ENCODE data around the gene TENM3. TPM values are rescaled to one million over a fixed set of nuclear protein-coding genes. Genes with fewer than 3 reads are reported as not detected.

TENM3 gene
- total RNA-seq, 4 donors from 2014 or later: 19.7 to 47.2 (median 33.0) TPM

DNA sequence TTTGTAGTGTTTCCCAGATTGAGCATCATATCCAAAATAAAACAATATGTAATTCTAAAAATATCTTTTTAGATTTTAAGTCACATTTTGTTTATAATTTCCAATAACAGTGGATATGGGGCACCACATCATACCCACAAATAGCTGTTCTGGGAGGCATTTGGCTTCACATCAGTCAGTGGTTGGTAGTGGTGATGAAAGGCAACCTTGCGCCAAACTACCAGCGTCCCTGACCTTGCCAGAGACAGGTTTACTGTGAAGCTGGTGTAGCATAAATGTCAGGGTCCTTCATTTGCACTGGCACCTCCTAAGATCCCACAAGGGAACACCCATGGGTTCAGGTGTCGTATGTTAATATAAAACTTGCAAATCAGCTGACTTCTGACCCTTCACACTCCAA is 451.8 kb downstream of the TENM3 start:
- DNase-seq (ENCODE audit: low spot score): no peak
- TF ChIP-seq, protein P1, sequence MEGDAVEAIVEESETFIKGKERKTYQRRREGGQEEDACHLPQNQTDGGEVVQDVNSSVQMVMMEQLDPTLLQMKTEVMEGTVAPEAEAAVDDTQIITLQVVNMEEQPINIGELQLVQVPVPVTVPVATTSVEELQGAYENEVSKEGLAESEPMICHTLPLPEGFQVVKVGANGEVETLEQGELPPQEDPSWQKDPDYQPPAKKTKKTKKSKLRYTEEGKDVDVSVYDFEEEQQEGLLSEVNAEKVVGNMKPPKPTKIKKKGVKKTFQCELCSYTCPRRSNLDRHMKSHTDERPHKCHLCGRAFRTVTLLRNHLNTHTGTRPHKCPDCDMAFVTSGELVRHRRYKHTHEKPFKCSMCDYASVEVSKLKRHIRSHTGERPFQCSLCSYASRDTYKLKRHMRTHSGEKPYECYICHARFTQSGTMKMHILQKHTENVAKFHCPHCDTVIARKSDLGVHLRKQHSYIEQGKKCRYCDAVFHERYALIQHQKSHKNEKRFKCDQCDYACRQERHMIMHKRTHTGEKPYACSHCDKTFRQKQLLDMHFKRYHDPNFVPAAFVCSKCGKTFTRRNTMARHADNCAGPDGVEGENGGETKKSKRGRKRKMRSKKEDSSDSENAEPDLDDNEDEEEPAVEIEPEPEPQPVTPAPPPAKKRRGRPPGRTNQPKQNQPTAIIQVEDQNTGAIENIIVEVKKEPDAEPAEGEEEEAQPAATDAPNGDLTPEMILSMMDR (IDR thresholded peaks at IDR 0.05): no peak
- ATAC-seq (ENCODE audit: low FRiP score): no peak

DNA sequence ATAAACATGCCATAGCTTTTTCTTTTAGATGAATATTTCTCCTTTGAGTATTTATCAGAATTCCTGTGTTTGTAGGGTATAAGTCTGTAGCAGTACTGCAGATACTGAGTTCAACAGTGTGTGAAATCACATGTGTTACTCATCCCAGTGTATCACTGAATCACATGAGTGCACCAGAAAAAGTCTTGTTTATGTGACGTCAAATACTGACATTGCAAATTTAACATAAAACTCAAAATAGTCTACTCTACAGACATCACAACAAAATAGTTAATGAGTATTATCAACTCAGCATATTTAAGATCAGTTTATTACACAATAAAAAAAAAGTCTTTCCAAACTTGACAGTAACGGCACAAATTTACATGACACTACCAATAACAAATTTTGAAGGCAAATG is 452.6 kb downstream of the TENM3 start:
- ATAC-seq (ENCODE audit: low FRiP score) (no peak), DNase-seq (ENCODE audit: low spot score) (no peak)
- TF ChIP-seq, protein P1 (IDR thresholded peaks at IDR 0.05): no peak

DNA sequence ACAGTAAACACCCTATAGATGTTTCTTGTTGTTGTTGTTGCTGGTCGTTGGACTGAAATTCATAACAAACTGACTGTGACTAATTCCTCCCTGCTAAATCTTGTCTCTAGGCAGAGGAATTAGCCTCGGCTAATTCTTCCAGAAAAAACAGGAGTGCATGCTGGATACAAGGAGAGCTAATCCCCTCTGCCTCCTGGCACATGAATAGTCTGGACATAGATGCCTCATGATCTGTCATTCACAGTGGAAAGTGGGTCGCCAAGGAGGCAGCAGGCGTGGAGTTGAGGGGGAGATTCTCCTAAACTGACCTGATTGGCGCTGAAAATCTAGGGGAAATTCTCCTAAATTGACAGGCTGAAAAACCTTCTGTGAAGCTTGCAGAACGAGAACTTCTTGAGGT is 453.9 kb downstream of the TENM3 start:
- ATAC-seq (ENCODE audit: low FRiP score): no peak
- no peak for DNase-seq (ENCODE audit: low spot score)
- TF ChIP-seq, protein P1 (IDR thresholded peaks at IDR 0.05): no peak

DNA sequence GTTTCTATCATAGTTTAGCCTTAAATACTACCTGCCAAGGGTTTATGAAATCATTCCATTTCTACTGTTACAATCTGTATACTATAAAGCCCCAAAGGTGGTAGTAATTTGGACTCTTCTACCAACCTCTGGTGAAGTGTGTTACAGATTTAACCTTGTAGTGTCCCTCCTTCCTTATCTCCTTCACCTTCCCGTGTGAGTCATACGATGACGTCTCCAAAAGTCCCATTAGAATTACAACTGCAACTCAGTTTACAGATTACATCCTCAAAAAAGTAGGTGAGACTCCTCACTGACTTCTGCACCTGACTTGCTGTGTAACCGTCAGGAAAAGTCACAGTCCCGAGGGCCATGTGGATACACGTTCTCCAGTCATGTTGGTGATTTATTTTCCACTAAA is 455.0 kb downstream of the TENM3 start:
- TF ChIP-seq, protein P1 (IDR thresholded peaks at IDR 0.05): no peak
- no peak for DNase-seq (ENCODE audit: low spot score)
- ATAC-seq (ENCODE audit: low FRiP score): no peak

DNA sequence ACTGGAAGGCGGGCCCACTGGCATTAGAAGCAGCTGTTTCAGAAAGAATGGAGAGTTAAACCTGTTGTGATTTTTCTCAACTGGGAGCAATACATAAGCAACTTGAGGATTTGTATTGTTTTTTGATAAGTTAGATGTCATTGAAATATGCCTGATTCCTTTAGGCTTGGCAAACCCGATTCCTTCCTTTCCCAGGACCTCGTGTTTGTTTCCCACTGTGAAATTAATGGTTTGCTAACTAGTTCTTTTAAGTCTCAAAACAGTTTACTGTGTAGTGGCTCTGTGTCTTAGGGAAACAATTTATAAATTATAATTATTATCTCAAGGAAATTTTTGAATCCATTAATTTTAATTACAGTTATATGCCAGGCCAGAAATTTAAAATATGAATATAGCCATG is 456.0 kb downstream of the TENM3 start:
- DNase-seq (ENCODE audit: low spot score) (no peak), ATAC-seq (ENCODE audit: low FRiP score) (no peak)
- TF ChIP-seq, protein P1 (IDR thresholded peaks at IDR 0.05): no peak

DNA sequence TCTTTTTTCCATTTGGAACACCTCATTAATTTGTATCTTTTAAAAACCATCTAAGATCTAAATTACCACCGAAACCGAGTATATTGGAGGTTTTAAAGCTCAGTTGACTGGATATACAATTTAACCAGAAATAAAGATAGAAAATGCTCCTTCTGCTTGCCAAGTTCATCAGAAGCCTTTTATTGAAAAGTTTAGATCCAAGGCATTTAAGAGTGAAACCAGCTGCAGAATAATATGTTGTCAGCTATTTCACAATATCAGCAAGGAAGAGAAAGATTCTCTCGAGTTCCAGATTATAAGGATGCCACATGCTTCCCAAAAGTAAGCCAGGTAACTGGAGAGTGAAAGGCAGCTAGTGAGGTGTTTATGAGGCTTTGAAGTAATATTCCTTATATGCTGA is 456.6 kb downstream of the TENM3 start:
- ATAC-seq (ENCODE audit: low FRiP score) (no peak), DNase-seq (ENCODE audit: low spot score) (no peak)
- TF ChIP-seq, protein P1 (IDR thresholded peaks at IDR 0.05): no peak

DNA sequence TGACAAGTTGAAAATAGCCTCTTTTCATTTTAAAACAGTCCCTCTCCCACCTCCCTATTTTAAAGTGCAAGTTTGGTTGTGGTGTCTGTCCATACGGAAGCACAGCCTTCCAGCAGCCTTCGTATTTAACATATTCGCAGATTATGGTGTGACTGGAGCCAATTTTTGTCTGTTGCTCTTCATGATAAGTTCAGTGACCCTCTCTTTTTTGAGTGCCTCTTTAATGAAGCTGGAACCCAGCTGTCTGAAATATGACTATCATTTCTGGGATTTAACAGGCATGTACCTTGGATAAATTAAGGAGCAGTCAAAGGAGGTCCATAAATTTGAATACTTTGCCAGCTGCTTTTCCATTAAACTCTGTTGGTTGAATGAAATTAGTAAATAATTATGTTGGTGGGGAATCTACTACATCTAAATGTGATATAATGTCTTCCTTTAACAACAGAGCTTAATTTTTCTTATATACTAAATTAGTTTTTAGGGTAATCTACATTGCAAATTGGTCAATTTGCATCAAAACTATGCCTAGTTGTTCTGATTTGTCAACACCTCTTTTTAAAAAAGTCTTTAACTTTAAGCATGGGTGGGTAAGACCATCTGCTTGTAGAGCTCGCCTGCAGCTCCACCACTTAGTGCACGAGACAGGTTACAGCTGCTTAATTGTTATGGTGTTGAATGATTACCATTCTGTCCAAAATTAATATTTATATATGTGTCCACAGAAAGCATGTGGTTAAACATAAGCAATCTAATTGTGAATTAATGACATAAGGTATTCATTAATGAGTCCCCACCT is 457.4 kb downstream of the TENM3 start:
- TF ChIP-seq, protein P1 (IDR thresholded peaks at IDR 0.05): no peak
- DNase-seq (ENCODE audit: low spot score) (no peak), ATAC-seq (ENCODE audit: low FRiP score) (no peak)

Measured in omental fat pad (tissue), 4 donors.